ENCODE measurements around the gene MT1E.

The MT1E gene

DNA sequence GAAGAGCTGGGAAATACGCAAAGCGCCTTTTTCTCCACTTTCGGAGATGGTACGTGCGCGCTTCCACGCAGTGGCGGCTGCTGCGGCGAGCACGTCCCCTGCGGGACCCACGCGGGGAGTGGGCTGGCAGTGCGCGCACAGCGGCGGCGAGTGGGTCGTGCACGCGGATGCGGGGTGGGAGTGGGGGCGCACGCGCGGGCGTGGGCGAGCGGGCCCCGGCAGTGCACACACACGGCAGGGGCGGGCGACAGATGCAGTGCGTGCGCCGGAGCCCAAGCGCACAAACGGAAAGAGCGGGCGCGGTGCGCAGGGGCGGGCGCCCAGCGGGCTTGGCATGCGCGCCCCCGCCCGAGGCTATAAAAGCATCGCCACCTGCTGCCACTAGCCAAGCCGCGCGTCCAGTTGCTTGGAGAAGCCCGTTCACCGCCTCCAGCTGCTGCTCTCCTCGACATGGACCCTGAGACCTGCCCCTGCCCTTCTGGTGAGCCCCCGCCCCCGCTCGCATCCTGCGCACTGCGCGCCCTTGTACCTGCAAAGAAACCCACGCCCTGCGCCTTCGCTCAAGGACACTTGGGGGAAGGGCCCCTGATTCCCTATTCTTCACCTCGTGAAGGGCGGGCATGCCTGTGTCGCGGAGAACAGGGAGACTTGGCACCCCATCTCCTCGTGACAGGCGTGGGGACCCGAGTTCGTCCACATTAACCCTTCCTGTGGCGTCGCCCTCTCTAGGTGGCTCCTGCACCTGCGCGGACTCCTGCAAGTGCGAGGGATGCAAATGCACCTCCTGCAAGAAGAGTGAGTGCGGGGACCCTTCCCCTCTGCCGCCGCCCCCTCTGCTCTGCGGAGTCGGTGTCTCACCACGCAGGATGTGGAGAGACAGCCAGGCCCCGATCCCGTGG, 36.2 kb upstream of the MT1E start, which contains the start of gene MT3:
Gene MT3, plus strand, starts transcription at position 388 of the 899 bp plus-strand sequence. Its CDS starts 63 bp downstream, at position 451.
- FAIRE-seq = peak; percentile 60
- DNase-seq (ENCODE audit: insufficient read length, low spot score) = no peak
- no peak for TF ChIP-seq POLR2AphosphoS5 (IDR thresholded peaks at IDR 0.05; ENCODE audit: low read depth, low read length)
- no peak for TF ChIP-seq POLR2A (IDR thresholded peaks at IDR 0.05; ENCODE audit: low read depth, low read length)
- TF ChIP-seq PAX5 (IDR thresholded peaks at IDR 0.05; ENCODE audit: insufficient read depth, low read length, severe bottlenecking) = no peak
- no peak for TF ChIP-seq SPI1 (IDR thresholded peaks at IDR 0.05; ENCODE audit: low read depth, low read length)
- no peak for TF ChIP-seq POU2F2 (IDR thresholded peaks at IDR 0.05; ENCODE audit: low read depth, low read length)
- no peak for TF ChIP-seq TAF1 (IDR thresholded peaks at IDR 0.05; ENCODE audit: low read depth, low read length)

DNA sequence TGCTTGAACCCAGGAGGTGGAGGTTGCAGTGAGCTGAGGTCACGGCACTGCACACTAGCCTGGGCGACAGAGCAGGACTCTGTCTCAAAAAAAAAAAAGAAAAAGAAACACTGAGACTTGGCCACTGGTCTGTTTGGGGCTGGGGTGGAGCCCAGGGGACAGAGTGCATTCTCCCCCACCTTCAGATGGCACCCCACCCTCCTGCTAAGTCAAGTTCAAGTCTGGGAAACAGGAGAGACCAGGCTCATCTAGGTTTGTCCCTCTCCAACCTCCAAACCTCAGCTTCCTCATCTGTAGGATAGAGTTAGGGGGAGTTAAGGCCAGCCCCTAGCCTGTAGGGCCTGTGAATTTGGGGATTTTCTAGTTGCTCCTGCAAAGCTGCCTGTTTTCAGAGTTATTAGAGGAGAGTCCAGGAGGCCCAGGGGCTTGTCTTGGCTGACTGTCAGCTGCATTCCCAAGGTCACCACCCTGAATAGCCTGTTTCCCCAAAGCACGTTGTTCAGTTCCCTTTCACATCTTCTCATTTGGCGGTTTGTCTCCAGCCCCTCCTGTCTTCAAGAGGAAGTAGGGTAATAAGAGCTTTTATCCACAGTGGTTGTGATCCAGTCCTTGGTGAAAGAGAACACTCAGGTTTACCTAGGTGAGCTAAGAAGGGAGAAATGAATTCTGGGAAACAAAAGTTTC, 34.1 kb upstream of the MT1E start:
- FAIRE-seq (no peak), DNase-seq (ENCODE audit: insufficient read length, low spot score) (no peak)
- TF ChIP-seq POLR2A (IDR thresholded peaks at IDR 0.05; ENCODE audit: low read depth, low read length) (no peak), POLR2AphosphoS5 (IDR thresholded peaks at IDR 0.05; ENCODE audit: low read depth, low read length) (no peak), PAX5 (IDR thresholded peaks at IDR 0.05; ENCODE audit: insufficient read depth, low read length, severe bottlenecking) (no peak), SPI1 (IDR thresholded peaks at IDR 0.05; ENCODE audit: low read depth, low read length) (no peak), TAF1 (IDR thresholded peaks at IDR 0.05; ENCODE audit: low read depth, low read length) (no peak), POU2F2 (IDR thresholded peaks at IDR 0.05; ENCODE audit: low read depth, low read length) (no peak)

DNA sequence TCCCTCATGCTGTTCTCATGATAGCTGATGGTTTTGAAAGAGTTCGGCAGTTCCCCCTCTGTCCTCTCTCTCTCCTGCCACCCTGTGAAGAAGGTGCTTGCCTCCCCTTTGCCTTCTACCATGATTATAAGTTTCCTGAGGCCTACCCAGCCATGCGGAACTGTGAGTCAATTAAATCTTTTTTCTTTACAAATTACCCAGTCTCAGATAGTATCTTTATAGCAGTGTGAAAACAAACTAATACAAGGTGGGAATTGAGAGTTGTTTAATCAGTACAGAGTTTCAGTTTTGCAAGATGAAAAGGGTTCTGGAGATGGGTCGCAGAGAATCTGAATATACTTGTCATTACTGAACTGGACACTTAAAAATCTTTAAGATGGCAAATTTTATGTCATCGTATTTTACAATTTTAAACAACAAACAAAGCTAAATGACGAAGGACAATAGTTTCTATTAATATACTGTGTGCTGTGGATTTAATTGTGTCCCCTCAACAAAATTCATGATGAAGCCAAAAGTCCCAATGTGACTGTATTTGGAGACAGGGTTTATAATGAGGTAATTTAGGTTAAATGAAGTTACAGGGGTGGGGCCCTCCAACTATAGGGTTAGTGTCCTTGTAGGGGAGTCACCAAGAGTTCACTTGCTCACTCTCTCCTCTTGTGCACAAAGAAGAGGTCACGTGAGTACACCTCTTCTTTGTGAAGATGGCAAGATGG, 31.8 kb upstream of the MT1E start:
- no peak for DNase-seq (ENCODE audit: insufficient read length, low spot score)
- TF ChIP-seq POLR2AphosphoS5 (IDR thresholded peaks at IDR 0.05; ENCODE audit: low read depth, low read length) (no peak), TAF1 (IDR thresholded peaks at IDR 0.05; ENCODE audit: low read depth, low read length) (no peak), SPI1 (IDR thresholded peaks at IDR 0.05; ENCODE audit: low read depth, low read length) (no peak), PAX5 (IDR thresholded peaks at IDR 0.05; ENCODE audit: insufficient read depth, low read length, severe bottlenecking) (peak; percentile 23), POU2F2 (IDR thresholded peaks at IDR 0.05; ENCODE audit: low read depth, low read length) (no peak), POLR2A (IDR thresholded peaks at IDR 0.05; ENCODE audit: low read depth, low read length) (no peak)
- no peak for FAIRE-seq

DNA sequence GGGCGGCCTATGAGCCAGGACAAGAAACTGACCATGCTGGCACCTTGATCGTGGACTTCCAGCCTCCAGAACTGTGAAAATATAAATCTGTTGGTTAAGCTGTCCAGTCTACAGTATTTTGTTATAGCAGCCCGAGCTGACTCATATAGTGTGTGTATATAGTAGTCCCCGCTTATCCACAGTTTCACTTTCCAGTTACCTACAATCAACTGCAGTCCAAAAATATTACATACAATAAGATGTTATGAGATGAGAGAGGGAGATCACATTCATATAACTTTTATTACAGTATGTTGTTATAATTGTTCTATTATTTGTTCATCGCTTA, 31.3 kb upstream of the MT1E start:
- TF ChIP-seq SPI1 (IDR thresholded peaks at IDR 0.05; ENCODE audit: low read depth, low read length) = no peak
- TF ChIP-seq POLR2A (IDR thresholded peaks at IDR 0.05; ENCODE audit: low read depth, low read length) = no peak
- no peak for TF ChIP-seq PAX5 (IDR thresholded peaks at IDR 0.05; ENCODE audit: insufficient read depth, low read length, severe bottlenecking)
- TF ChIP-seq TAF1 (IDR thresholded peaks at IDR 0.05; ENCODE audit: low read depth, low read length) = no peak
- no peak for TF ChIP-seq POU2F2 (IDR thresholded peaks at IDR 0.05; ENCODE audit: low read depth, low read length)
- no peak for TF ChIP-seq POLR2AphosphoS5 (IDR thresholded peaks at IDR 0.05; ENCODE audit: low read depth, low read length)

DNA sequence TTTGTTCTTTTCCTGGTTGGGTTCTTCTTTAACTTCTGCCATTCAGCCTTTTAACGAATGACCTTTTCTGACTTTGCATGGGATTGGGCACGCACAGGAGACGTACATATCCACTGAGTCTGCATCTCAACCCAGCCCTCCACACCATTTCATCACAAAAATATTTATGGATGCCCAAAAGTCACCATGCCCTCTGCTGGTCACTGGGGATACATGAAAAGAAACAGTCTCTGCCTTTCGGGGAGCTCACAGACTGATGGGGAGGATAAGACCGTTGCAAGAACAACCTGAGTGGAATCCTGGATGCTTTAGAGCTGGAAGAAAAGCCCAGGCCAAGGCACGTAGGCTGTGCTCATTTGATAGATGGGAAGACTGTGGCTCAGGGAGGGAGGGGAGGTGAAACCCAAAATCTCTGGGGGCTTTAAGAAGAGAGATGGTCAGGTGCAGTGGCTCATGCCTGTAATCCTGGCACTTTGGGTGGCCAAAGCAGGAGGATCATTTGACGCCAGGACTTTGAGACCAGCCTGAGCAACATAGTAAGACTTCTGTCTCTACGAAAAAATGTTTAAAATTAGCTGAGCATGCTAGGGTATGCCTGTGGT, 25.1 kb upstream of the MT1E start:
- DNase-seq (ENCODE audit: insufficient read length, low spot score) (no peak), FAIRE-seq (no peak)
- TF ChIP-seq POLR2A (IDR thresholded peaks at IDR 0.05; ENCODE audit: low read depth, low read length) = no peak
- no peak for TF ChIP-seq SPI1 (IDR thresholded peaks at IDR 0.05; ENCODE audit: low read depth, low read length)
- no peak for TF ChIP-seq PAX5 (IDR thresholded peaks at IDR 0.05; ENCODE audit: insufficient read depth, low read length, severe bottlenecking)
- TF ChIP-seq TAF1 (IDR thresholded peaks at IDR 0.05; ENCODE audit: low read depth, low read length) = no peak
- TF ChIP-seq POLR2AphosphoS5 (IDR thresholded peaks at IDR 0.05; ENCODE audit: low read depth, low read length) = no peak
- no peak for TF ChIP-seq POU2F2 (IDR thresholded peaks at IDR 0.05; ENCODE audit: low read depth, low read length)

More for the DNA sequence above, 31.3 kb upstream of the MT1E start:
- no peak for DNase-seq (ENCODE audit: insufficient read length, low spot score)
- no peak for FAIRE-seq

DNA sequence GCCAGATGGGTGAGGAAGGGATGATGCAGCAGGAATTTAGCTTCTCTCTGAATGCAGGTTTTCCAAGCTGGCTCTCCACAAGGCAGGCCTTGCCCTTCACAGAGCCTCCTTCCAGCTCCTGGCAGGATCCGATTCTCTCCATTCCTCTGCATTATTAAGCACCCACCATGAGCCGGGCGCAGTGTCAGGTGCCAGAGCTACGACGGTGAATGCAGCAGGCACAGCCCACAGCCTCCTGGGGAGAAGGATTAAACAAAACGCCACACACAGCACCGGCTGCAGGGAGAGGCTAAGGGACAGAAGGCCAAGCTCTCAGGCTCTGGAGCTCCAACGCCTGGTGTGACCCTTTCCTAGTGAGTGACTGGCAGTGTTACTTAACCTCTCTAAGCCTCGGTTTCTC, 24.3 kb upstream of the MT1E start:
- FAIRE-seq (no peak), DNase-seq (ENCODE audit: insufficient read length, low spot score) (no peak)
- no peak for TF ChIP-seq TAF1 (IDR thresholded peaks at IDR 0.05; ENCODE audit: low read depth, low read length)
- no peak for TF ChIP-seq POLR2AphosphoS5 (IDR thresholded peaks at IDR 0.05; ENCODE audit: low read depth, low read length)
- no peak for TF ChIP-seq POLR2A (IDR thresholded peaks at IDR 0.05; ENCODE audit: low read depth, low read length)

DNA sequence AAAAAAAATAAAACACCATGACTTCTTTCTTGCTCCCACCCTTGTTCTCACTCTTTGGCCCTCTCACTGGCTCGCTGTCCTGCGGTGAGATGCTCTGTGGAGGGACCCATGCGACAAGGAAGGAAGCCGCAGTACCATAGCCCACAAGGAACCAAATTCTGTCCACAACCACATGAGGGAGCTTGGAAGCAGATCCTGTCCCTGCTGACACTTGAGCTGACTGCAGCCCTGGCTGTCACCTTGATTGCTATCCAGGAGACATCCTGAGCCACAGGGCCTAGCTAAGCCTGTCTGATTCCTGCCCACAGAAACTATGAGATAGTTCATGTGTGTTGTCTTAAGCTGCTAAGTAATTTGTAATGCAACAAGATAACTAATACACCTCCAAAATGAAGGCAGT, 22.0 kb upstream of the MT1E start:
- no peak for TF ChIP-seq TAF1 (IDR thresholded peaks at IDR 0.05; ENCODE audit: low read depth, low read length)
- TF ChIP-seq POU2F2 (IDR thresholded peaks at IDR 0.05; ENCODE audit: low read depth, low read length) = no peak
- TF ChIP-seq POLR2AphosphoS5 (IDR thresholded peaks at IDR 0.05; ENCODE audit: low read depth, low read length) = no peak
- no peak for TF ChIP-seq SPI1 (IDR thresholded peaks at IDR 0.05; ENCODE audit: low read depth, low read length)
- TF ChIP-seq PAX5 (IDR thresholded peaks at IDR 0.05; ENCODE audit: insufficient read depth, low read length, severe bottlenecking) = no peak
- TF ChIP-seq POLR2A (IDR thresholded peaks at IDR 0.05; ENCODE audit: low read depth, low read length) = no peak
- FAIRE-seq (no peak), DNase-seq (ENCODE audit: insufficient read length, low spot score) (no peak)

DNA sequence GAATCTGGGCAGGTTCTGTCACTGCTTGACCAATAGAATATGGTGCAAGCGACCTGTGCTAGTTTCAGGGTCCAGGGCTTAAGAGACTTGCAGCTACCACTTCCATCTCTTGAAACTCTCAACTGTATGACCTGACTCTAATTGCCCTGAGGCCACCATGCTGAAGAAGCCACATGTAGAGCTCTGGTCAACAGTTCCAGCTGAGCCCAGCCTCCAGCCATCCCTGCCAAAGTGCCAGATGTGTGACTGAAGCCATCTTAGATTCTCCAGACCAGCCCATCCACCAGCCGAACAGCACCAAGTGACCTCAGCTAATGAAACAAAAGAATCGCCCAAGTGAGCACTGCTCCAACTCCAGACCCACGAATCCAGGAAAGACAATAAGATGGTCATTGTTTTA, 20.6 kb upstream of the MT1E start:
- TF ChIP-seq PAX5 (IDR thresholded peaks at IDR 0.05; ENCODE audit: insufficient read depth, low read length, severe bottlenecking) = no peak
- no peak for TF ChIP-seq POLR2AphosphoS5 (IDR thresholded peaks at IDR 0.05; ENCODE audit: low read depth, low read length)
- no peak for TF ChIP-seq POLR2A (IDR thresholded peaks at IDR 0.05; ENCODE audit: low read depth, low read length)
- no peak for TF ChIP-seq SPI1 (IDR thresholded peaks at IDR 0.05; ENCODE audit: low read depth, low read length)
- TF ChIP-seq POU2F2 (IDR thresholded peaks at IDR 0.05; ENCODE audit: low read depth, low read length) = no peak
- no peak for TF ChIP-seq TAF1 (IDR thresholded peaks at IDR 0.05; ENCODE audit: low read depth, low read length)
- DNase-seq (ENCODE audit: insufficient read length, low spot score) (no peak), FAIRE-seq (no peak)
